Inferior parietal cortex (tissue), 1 donor: ENCODE measurements around the gene SLC35D1.
"Not testable (repeated sequence)": the region's sequence is repeated elsewhere in the genome, so short reads cannot be mapped to it uniquely, and the experiment has no call there.

Experiments used
- DNase-seq: peaks from one replicate; pipeline ENCODE4 v3.0.0-alpha.2; 2016; ENCODE audit errors: extremely low spot score

The SLC35D1 gene

DNA sequence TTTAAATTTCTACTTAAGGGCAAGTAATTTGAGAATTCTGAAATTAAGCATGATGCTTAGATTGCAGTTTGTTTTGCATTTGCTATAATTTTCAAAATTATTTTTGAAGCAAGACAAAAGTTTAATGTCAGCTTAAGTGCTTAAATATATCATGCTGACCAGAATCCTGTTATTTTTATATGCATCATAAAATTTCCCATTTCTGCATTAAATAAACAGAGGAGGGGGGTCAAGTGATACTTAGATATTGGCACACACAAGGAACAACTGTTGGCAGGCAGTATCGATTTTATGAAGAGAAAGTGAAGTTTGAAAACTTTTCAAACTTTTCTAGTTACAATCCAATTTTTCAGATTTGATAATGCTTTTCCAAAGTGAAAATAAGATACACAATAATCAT, 68.1 kb downstream of the SLC35D1 start:
- no peak for DNase-seq

DNA sequence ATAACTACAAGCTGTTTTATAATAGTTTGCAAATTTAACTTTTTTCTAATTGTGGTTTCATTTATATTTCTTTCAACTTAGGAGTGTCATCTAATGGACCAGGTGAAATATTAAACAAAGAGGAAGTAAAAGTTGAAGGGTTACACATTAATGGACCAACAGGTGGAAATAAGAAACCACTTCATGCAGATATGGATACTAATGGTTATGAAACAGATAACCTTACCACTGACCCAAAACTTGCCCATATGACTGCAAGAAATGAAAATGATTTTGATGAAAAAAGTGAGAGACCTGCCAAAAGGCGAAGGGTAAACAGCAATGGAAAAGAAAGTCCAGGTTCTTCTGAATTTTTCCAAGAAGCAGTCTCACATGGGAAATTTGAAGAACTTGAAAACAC, 69.5 kb downstream of the SLC35D1 start:
- DNase-seq: no peak

DNA sequence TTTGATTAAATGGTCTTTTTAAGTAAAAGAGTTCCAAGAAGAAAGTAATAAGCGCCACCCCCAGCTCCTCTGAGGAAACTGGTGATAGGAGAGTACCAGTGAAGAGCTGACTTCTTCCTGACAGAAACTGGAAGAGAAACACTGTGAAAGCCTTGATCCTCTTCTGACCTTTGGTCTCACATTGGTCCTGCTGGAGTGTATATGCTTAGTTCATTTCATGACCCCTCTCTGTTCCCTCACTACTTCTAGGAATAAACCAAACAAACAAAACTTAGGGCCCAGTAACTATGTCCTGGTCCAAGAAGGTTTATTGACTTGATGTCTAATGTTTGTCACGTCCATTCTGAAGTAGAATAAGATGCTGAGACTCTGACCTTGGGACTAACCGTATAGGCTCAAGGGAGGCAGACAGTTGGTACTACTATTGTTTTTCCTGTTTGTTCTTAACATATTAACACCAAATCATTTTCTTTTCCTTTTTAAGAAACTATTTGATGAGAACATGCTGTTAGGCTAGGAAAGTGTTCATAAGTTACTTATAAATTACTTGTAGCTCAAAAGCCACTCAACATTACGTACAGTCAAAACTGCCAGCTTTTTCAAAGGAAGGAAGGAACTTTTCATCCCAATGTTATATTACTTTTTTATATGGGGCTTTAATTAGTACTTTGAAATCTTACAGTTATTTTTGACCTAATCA, 71.2 kb downstream of the SLC35D1 start:
- no peak for DNase-seq

DNA sequence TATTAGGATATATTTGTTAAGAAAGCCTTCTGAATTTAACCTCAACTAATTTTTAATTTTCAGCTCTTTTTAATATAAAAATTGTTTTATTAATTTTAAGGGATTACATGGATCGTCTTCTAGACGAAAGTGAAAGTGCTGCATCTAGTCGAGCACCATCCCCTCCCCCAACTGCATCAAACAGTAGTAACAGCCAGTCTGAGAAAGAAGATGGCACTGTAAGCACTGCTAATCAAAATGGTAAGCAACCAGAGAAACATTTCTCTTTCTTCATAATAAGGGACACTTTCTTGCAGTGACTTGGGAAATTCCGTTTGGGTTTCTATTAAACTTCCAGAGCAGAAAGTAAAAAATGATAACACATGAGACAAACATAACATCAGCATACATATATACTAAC, 72.3 kb downstream of the SLC35D1 start:
- DNase-seq: peak; percentile 68

DNA sequence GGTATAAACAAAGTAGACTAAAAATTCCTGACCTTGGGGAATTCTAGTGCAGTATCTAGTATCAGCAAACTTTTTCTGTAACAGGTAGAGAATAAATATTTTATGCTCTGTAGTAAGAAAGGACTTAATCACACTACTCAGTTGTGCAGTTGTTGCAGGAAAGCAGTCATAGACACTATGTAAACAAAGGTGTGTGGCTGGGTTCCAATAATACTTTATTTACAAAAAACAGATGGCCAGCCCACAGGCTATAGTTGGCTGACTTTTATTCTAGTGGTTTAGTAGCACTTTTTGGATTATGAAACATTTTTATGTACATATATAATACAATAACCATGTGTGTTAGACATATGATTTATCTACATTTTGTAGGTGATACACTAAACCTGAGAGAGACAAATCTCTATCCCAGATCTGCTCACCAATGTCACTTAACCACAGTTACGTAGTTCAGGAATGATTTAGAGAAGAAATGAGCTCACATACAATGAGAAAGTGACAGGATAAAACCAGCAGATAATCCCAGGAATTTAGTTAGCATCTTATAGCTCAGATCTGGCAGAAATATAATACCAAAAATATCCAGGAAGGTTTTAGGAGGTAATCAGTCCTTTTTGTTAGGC, 73.1 kb downstream of the SLC35D1 start:
- no peak for DNase-seq

DNA sequence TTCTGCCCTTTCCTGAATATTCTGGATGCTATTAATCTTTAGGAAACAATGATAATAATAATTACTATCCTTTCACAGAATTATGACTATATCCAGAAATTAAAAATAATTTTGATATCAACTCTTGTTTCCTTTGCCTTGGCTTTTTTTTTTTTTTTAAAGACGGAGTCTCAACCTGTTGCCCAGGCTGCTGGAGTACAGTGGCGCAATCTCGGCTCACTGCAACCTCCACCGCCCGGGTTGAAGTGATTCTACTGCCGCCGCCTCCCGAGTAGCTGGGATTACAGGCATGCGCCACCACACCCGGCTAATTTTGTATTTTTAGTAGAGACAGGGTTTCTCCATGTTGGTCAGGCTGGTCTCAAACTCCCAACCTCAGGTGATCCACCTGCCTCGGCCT, 74.3 kb downstream of the SLC35D1 start:
- DNase-seq: not testable (repeated sequence)

DNA sequence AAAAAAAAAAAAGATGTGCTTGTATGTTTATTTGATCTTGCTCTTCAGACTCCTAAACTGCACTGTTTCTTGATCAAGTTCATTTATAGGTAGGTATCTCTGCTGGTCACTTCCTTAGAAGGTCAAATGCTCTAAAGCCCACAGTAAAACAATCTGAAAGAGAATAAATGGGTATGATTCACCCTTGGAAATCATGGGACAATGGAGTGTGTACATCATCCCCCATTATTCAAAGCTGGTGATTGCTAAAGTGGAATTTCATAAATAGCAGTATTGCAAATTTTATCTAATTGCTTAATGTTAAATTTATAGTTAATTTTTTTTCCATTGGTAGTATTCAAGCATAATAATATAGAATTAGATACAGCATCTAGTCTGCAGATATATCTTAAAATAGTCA, 75.7 kb downstream of the SLC35D1 start:
- no peak for DNase-seq

DNA sequence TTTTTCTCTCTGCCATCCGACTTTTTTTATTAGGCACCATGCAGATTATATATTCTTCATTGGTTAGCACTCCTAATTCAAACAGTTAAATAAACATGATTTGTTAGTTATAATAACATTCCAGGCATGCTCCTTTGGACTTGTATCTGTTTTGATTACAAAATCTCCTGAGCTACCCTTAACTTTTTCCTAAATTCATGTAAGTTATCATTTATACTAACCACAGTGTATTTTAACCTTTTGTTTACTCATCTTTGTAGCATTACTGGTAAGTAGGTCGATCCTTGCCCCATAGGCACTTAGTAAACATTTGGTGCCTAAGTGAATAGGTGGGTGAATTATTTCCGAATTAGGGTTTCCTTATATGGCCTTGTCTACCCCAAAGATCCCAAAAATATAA, 85.4 kb downstream of the SLC35D1 start:
- no peak for DNase-seq

DNA sequence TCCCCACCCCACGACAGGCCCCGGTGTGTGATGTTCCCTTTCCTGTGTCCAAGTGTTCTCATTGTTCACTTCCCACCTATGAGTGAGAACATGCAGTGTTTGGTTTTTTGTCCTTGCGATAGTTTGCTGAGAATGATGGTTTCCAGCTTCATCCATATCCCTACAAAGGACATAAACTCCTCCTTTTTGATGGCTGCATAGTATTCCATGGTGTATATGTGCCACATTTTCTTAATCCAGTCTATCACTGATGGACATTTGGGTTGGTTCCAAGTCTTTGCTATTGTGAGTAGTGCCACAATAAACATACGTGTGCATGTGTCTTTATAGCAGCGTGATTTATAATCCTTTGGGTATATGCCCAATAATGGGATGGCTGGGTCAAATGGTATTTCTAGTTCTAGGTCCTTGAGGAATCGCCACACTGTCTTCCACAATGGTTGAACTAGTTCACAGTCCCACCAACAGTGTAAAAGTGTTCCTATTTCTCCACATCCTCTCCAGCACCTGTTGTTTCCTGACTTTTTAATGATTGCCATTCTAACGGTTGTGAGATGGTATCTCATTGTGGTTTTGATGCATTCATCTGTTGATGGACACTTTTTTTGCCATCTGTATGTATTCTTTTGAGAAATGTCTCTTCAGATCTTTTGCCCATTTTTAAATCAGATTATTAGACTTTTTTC, 87.6 kb downstream of the SLC35D1 start:
- DNase-seq: not testable (repeated sequence)

DNA sequence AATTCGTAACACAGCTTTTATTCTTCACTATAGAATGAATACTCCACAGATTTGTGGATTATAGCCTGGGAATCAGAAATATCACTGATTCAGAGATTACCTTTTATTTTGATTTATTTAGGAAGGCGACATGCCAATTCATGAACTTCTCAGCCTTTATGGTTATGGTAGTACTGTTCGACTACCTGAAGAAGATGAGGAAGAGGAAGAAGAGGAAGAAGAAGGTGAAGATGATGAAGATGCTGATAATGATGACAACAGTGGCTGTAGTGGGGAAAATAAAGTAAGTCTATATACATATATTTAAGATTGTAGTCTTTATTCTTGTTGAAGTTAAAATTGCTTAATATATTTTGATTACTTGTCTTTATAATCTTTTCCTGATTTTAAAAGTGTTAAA, 96.0 kb downstream of the SLC35D1 start:
- no peak for DNase-seq

DNA sequence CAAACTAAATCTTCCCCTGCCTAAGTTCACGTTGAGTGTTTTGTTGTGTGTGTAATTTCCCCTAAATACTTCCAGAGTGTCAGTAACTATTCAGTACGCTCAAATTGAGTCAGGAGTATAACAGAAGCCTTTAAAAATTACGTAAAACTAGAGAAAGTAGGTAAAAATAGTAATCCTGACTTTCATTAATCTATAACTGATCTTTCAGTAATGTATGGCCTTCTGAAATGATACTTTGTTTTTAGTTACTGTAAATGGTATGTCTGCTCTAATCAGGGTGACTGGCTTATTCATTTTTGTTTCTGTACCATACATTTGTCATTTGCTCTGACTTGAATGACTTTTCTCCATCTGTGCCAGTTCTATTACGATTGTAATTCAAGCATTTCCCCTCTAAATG, 99.7 kb downstream of the SLC35D1 start:
- no peak for DNase-seq

DNA sequence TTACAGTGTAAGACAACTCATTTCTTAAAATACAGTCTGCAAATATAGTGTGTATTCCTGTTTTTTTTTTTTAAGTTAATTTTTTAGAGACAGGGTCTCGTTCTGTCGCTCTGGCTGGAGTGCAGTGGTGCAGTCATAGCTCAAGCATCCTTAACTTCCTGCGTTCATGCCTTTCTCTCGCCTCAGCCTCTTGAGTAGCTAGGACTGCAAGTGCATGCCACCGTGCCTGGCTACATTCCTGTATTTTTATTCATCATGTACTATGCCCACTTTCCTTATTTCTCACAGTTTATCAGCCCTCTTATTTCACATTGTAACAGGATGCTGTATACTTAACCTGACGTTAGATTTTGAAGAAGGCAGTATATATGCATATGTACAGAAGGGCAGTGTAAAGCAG, 102.4 kb downstream of the SLC35D1 start:
- no peak for DNase-seq
